ENCODE measurements around the gene FER1L5.

DNA sequence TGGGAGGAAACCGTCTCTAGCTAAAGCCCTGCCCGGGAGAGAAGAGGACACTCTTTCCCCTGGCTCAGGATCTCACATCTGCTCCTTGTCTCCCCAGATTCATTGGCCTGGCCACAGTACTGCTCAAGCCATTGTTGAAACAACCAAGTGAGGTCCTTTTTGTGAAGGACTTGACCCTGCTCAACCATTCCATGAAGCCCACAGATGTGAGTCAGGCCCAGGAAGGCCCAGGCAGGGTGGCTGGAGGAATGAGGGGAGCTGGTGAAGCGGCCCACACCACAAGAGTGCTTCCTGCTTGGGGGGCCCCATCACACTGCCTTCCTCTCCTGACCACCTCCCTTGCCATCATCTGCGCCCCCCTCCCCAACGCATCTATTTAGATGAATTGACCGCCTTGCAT is 5.1 kb downstream of the FER1L5 start:
- TF ChIP-seq, protein P1, sequence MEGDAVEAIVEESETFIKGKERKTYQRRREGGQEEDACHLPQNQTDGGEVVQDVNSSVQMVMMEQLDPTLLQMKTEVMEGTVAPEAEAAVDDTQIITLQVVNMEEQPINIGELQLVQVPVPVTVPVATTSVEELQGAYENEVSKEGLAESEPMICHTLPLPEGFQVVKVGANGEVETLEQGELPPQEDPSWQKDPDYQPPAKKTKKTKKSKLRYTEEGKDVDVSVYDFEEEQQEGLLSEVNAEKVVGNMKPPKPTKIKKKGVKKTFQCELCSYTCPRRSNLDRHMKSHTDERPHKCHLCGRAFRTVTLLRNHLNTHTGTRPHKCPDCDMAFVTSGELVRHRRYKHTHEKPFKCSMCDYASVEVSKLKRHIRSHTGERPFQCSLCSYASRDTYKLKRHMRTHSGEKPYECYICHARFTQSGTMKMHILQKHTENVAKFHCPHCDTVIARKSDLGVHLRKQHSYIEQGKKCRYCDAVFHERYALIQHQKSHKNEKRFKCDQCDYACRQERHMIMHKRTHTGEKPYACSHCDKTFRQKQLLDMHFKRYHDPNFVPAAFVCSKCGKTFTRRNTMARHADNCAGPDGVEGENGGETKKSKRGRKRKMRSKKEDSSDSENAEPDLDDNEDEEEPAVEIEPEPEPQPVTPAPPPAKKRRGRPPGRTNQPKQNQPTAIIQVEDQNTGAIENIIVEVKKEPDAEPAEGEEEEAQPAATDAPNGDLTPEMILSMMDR (IDR thresholded peaks at IDR 0.05) = no peak
- no peak for TF ChIP-seq PBX3 (IDR thresholded peaks at IDR 0.05)
- TF ChIP-seq GABPA (IDR thresholded peaks at IDR 0.05; ENCODE audit: low read depth) = no peak
- no peak for TF ChIP-seq YY1 (IDR thresholded peaks at IDR 0.05; ENCODE audit: low read depth)
- no peak for TF ChIP-seq RAD21 (IDR thresholded peaks at IDR 0.05; ENCODE audit: low read length)
- TF ChIP-seq FOXM1 (IDR thresholded peaks at IDR 0.05; ENCODE audit: low read depth) = no peak
- no peak for TF ChIP-seq POLR2AphosphoS5 (IDR thresholded peaks at IDR 0.05; ENCODE audit: low read depth, low read length)
- no peak for TF ChIP-seq MXI1 (IDR thresholded peaks at IDR 0.05; ENCODE audit: low read depth, low read length)
- no peak for TF ChIP-seq SMC3 (IDR thresholded peaks at IDR 0.05; ENCODE audit: low read depth, low read length)
